GM10248 (cell line): ENCODE data around the gene PRKCQ.

Source experiments
- CTCF ChIA-PET: fragments of 300-600 bp; sonication (Branson Sonifier 250); formaldehyde crosslinking; extraction: SDS; loops from one replicate; lab custom pipeline; 2021; ENCODE audit warnings: antibody characterized with exemption; lab: Yijun Ruan, JAX
- POLR2A ChIA-PET: fragments of 350-650 bp; sonication (Branson Sonifier 250); formaldehyde crosslinking; extraction: SDS; loops from one replicate; lab custom pipeline; 2020; ENCODE audit warnings: antibody characterized with exemption; lab: Yijun Ruan, JAX
- DNase-seq: peaks from one replicate; pipeline ENCODE4 v3.0.0; 2012; ENCODE audit errors: extremely low spot score
- TF ChIP-seq, protein P1 (sequence below): IDR thresholded peaks from 2 replicates; pipeline ENCODE4 v1.5.1; 2012; ENCODE audit warnings: mild to moderate bottlenecking, low read depth; ENCODE audit errors: extremely low read depth, missing control alignments, control extremely low read depth

The PRKCQ gene

DNA sequence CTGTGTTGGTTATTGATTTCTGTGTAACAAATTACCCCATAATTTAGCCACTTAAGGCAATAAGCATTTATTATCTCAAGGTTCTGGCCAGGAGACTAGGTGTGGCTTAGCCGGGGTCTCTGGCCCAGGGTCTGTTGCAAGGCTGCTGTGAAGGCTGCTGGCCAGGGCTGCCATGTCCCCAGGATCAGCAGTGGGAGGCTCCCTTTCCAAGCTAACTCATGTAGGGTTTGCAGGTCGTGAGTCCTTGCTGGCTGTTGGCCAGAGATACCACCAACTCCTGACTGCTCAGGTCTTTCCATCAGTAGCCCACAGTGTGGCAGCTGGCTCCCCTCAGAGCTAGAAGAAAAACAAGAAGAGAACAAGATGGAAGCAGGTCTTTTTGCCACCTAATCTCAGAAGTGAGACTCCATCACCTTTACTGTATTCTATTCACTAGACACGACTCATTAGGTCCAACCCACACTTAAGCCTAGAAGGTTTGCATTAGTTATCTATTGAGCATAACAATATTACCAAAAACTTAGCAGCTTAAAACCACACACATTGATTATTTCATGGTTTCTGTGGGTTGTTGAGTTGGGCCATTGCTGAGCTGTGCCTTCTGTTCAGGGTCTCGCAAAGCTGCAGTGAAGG is 191.7 kb downstream of the PRKCQ start:
- ChIA-PET CTCF (interaction anchor here (0.8 to 8.6 kb wide), 4 partner anchors 12 to 319 kb away, joined by 3 to 85 read pairs (median 3); partner anchors contain the start of gene PFKFB3), POLR2A (no interaction called here)
- TF ChIP-seq, protein P1, sequence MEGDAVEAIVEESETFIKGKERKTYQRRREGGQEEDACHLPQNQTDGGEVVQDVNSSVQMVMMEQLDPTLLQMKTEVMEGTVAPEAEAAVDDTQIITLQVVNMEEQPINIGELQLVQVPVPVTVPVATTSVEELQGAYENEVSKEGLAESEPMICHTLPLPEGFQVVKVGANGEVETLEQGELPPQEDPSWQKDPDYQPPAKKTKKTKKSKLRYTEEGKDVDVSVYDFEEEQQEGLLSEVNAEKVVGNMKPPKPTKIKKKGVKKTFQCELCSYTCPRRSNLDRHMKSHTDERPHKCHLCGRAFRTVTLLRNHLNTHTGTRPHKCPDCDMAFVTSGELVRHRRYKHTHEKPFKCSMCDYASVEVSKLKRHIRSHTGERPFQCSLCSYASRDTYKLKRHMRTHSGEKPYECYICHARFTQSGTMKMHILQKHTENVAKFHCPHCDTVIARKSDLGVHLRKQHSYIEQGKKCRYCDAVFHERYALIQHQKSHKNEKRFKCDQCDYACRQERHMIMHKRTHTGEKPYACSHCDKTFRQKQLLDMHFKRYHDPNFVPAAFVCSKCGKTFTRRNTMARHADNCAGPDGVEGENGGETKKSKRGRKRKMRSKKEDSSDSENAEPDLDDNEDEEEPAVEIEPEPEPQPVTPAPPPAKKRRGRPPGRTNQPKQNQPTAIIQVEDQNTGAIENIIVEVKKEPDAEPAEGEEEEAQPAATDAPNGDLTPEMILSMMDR = no peak
- no peak for DNase-seq

GRCh38 chr10:6386960-6387359 is 193.1 kb downstream of the PRKCQ start:
- DNase-seq = no peak
- ChIA-PET POLR2A (no interaction called here), CTCF (interaction anchor here (8.6 kb wide), 1 partner anchor 13 kb away, joined by 85 read pairs; no protein-coding TSS in a partner anchor)
- TF ChIP-seq, protein P1 = no peak

DNA sequence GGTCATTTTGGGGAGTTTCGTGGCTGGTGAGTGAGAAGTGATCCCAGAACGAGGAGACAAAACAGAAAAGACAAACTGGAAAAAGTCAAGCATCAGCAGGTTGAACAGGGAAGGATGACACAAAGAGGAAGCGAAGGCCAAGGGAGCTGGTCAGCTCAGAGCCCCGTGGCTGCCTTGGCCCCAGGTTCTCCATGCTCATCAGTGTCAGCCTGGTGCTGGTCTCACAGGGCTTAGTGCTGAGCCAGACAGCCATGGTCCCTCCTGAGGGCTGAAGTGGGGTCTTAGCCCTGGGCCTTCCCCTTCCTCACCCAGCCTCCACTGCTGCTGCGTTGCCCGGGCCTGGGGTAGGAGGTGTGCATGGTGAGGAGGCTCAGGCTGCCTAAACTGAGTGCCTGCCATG is 193.7 kb downstream of the PRKCQ start:
- CTCF ChIA-PET = interaction anchor here (1.4 to 8.6 kb wide), 3 partner anchors 14 to 26 kb away, joined by 4 to 85 read pairs (median 5); no protein-coding TSS in a partner anchor
- DNase-seq = no peak
- TF ChIP-seq, protein P1 = no peak
- POLR2A ChIA-PET = interaction anchor here (1.1 kb wide), 1 partner anchor 184 kb away, joined by 3 read pairs; the partner anchor contains the start of gene PFKFB3

- CTCF ChIA-PET = interaction anchor here (1.4 to 8.6 kb wide), 3 partner anchors 14 to 25 kb away, joined by 4 to 85 read pairs (median 5); no protein-coding TSS in a partner anchor
- no peak for DNase-seq
- POLR2A ChIA-PET = interaction anchor here (1.1 kb wide), 1 partner anchor 183 kb away, joined by 3 read pairs; the partner anchor contains the start of gene PFKFB3
- TF ChIP-seq, protein P1 = no peak
These were observed 194.4 kb downstream of the PRKCQ start for GRCh38 chr10:6385665-6386064.

GRCh38 chr10:6384847-6385246 is 195.2 kb downstream of the PRKCQ start:
- DNase-seq = no peak
- TF ChIP-seq, protein P1 = no peak
- POLR2A ChIA-PET = no interaction called here
- CTCF ChIA-PET = interaction anchor here (1.4 to 8.6 kb wide), 3 partner anchors 15 to 24 kb away, joined by 4 to 85 read pairs (median 5); no protein-coding TSS in a partner anchor

GRCh38 chr10:6384031-6384430 is 196.0 kb downstream of the PRKCQ start:
- no peak for DNase-seq
- ChIA-PET POLR2A (no interaction called here), CTCF (interaction anchor here (2.1 to 8.6 kb wide), 2 partner anchors 15 to 16 kb away, joined by 6 to 85 read pairs; no protein-coding TSS in a partner anchor)
- TF ChIP-seq, protein P1 = no peak
